ENCODE data around the gene IRF6. TPM values are rescaled to one million over a fixed set of nuclear protein-coding genes. Genes with fewer than 3 reads are reported as not detected.

The IRF6 gene
- total RNA-seq, 5 donors from 2014 or later (not counting 1 experiment from before 2014, with no cell fraction given) = 0.16 to 2.6 (median 1.0) TPM

- DNase-seq (no peak), ATAC-seq (replicated peaks in 1 of 4) (no peak)
- ChIA-PET POLR2A (no interaction called here), CTCF (interaction anchor here in 1 of 2 donors (0.9 kb wide), 1 partner anchor 30 kb away, joined by 3 read pairs; no protein-coding TSS in a partner anchor)
- Mint-ChIP-seq H3K4me3 (no peak overlapping the region), H3K36me3 (no peaks in the 10 kb centered on the region), H3K9me3 (peaks cover 0 to 3% (median 0%) of the 10 kb centered on the region in 3 donors), H3K27me3 (peaks cover 5% of the 10 kb centered on the region in 2 donors), H3K4me1 (peaks cover 8 to 9% (median 9%) of the 10 kb centered on the region in 3 donors), H3K27ac (no peak overlapping the region)
- H3K27me3 ChIP-seq (replicated peaks in 1 of 2; ENCODE audit: control insufficient read depth in 2 of 2, extremely low read depth in 1 of 2, insufficient read depth in 2 of 2, low read length in 1 of 2) = peaks cover 0 to 20% of the 10 kb centered on the region in 2 experiments
- H3K27ac ChIP-seq (ENCODE audit: low read length) = no peak overlapping the region
- no peak overlapping the region for H3K4me3 ChIP-seq (ENCODE audit: control insufficient read depth in 1 of 2, extremely low read depth in 1 of 2, low read length in 1 of 2)
- no peaks in the 10 kb centered on the region for H3K36me3 ChIP-seq (ENCODE audit: control insufficient read depth in 2 of 2, extremely low read depth in 1 of 2, insufficient read depth in 1 of 2, low read length in 1 of 2)
- no CpG with 5 or more reads among the region's 4 CpGs for WGBS (ENCODE audit: insufficient coverage)
- H3K9me3 ChIP-seq = no peaks in the 10 kb centered on the region
- H3K4me1 ChIP-seq (ENCODE audit: control insufficient read depth in 1 of 2, extremely low read depth in 1 of 2, insufficient read depth in 2 of 2, low read length in 2 of 2) = peaks cover 3 to 12% of the 10 kb centered on the region in 2 experiments
These were observed 3.7 kb upstream of the IRF6 start for GRCh38 chr1:209809611-209810010.

GRCh38 chr1:209808059-209808581, 2.2 kb upstream of the IRF6 start:
- no peak overlapping the region for H3K4me3 Mint-ChIP-seq
- H3K27ac Mint-ChIP-seq = no peak overlapping the region
- H3K36me3 ChIP-seq (ENCODE audit: control insufficient read depth in 2 of 2, extremely low read depth in 1 of 2, insufficient read depth in 1 of 2, low read length in 1 of 2) = no peaks in the 10 kb centered on the region
- H3K9me3 Mint-ChIP-seq = peaks cover 0 to 3% (median 0%) of the 10 kb centered on the region in 3 donors
- DNase-seq = no peak
- H3K36me3 Mint-ChIP-seq = no peaks in the 10 kb centered on the region
- POLR2A ChIA-PET = interaction anchor here (0.6 to 0.9 kb wide), 5 partner anchors 13 to 58 kb away, joined by 3 to 8 read pairs (median 5); no protein-coding TSS in a partner anchor
- H3K27me3 Mint-ChIP-seq = peaks cover 5 to 15% of the 10 kb centered on the region in 2 donors
- no peak overlapping the region for H3K4me3 ChIP-seq (ENCODE audit: control insufficient read depth in 1 of 2, extremely low read depth in 1 of 2, low read length in 1 of 2)
- no peak for ATAC-seq (replicated peaks in 1 of 4)
- H3K9me3 ChIP-seq = no peaks in the 10 kb centered on the region
- H3K27ac ChIP-seq (ENCODE audit: low read length) = no peak overlapping the region
- peaks cover 3 to 12% of the 10 kb centered on the region in 2 experiments for H3K4me1 ChIP-seq (ENCODE audit: control insufficient read depth in 1 of 2, extremely low read depth in 1 of 2, insufficient read depth in 2 of 2, low read length in 2 of 2)
- H3K4me1 Mint-ChIP-seq = peaks cover 8 to 9% (median 9%) of the 10 kb centered on the region in 3 donors
- H3K27me3 ChIP-seq (replicated peaks in 1 of 2; ENCODE audit: control insufficient read depth in 2 of 2, extremely low read depth in 1 of 2, insufficient read depth in 2 of 2, low read length in 1 of 2) = peaks cover 0 to 21% of the 10 kb centered on the region in 2 experiments
- CTCF ChIA-PET = interaction anchor here (0.6 to 1.3 kb wide), 4 partner anchors 14 to 51 kb away, joined by 3 to 4 read pairs (median 4); partner anchors contain the start of gene UTP25 (in 1 of the 2)

GRCh38 chr1:209807509-209807908, 1.6 kb upstream of the IRF6 start:
- POLR2A ChIA-PET = interaction anchor here (0.6 to 0.9 kb wide), 5 partner anchors 12 to 58 kb away, joined by 3 to 8 read pairs (median 5); no protein-coding TSS in a partner anchor
- no peak overlapping the region for H3K4me3 Mint-ChIP-seq
- peaks cover 0 to 21% of the 10 kb centered on the region in 2 experiments for H3K27me3 ChIP-seq (replicated peaks in 1 of 2; ENCODE audit: control insufficient read depth in 2 of 2, extremely low read depth in 1 of 2, insufficient read depth in 2 of 2, low read length in 1 of 2)
- H3K4me1 Mint-ChIP-seq = peaks cover 8 to 9% (median 9%) of the 10 kb centered on the region in 3 donors
- ATAC-seq (replicated peaks in 1 of 4) (no peak), DNase-seq (no peak)
- no peak overlapping the region for H3K4me3 ChIP-seq (ENCODE audit: control insufficient read depth in 1 of 2, extremely low read depth in 1 of 2, low read length in 1 of 2)
- peaks cover 5 to 15% of the 10 kb centered on the region in 2 donors for H3K27me3 Mint-ChIP-seq
- H3K27ac ChIP-seq (ENCODE audit: low read length) = no peak overlapping the region
- no peaks in the 10 kb centered on the region for H3K36me3 ChIP-seq (ENCODE audit: control insufficient read depth in 2 of 2, extremely low read depth in 1 of 2, insufficient read depth in 1 of 2, low read length in 1 of 2)
- H3K9me3 Mint-ChIP-seq = no peaks in the 10 kb centered on the region
- H3K9me3 ChIP-seq = no peaks in the 10 kb centered on the region
- H3K27ac Mint-ChIP-seq = no peak overlapping the region
- H3K36me3 Mint-ChIP-seq = no peaks in the 10 kb centered on the region
- 40% methylated on average over 1 of the region's 4 CpGs for WGBS (ENCODE audit: insufficient coverage)
- H3K4me1 ChIP-seq (ENCODE audit: control insufficient read depth in 1 of 2, extremely low read depth in 1 of 2, insufficient read depth in 2 of 2, low read length in 2 of 2) = peaks cover 3 to 12% of the 10 kb centered on the region in 2 experiments
- CTCF ChIA-PET = interaction anchor here (0.7 to 1.1 kb wide), 2 partner anchors 15 to 20 kb away, joined by 3 to 4 read pairs; partner anchors contain the start of gene UTP25 (in 1 of the 2)

GRCh38 chr1:209805341-209805781, 581 bp downstream of the IRF6 start:
- Histone ChIP-seq H3K4me1 (ENCODE audit: control insufficient read depth in 1 of 2, extremely low read depth in 1 of 2, insufficient read depth in 2 of 2, low read length in 2 of 2) (peaks cover 3 to 12% of the 10 kb centered on the region in 2 experiments), H3K36me3 (ENCODE audit: control insufficient read depth in 2 of 2, extremely low read depth in 1 of 2, insufficient read depth in 1 of 2, low read length in 1 of 2) (no peaks in the 10 kb centered on the region), H3K27me3 (replicated peaks in 1 of 2; ENCODE audit: control insufficient read depth in 2 of 2, extremely low read depth in 1 of 2, insufficient read depth in 2 of 2, low read length in 1 of 2) (peaks cover 0 to 26% of the 10 kb centered on the region in 2 experiments), H3K9me3 (no peaks in the 10 kb centered on the region), H3K27ac (ENCODE audit: low read length) (no peak overlapping the region), H3K4me3 (ENCODE audit: control insufficient read depth in 1 of 2, extremely low read depth in 1 of 2, low read length in 1 of 2) (peak overlapping the region; percentile 54 to 66)
- WGBS (ENCODE audit: insufficient coverage) = 82% methylated on average over 7 of the region's 19 CpGs
- no peaks in the 10 kb centered on the region for H3K9me3 Mint-ChIP-seq
- CTCF ChIA-PET = interaction anchor here (0.6 to 0.7 kb wide), 4 partner anchors 14 to 1758 kb away, joined by 3 to 5 read pairs (median 4); no protein-coding TSS in a partner anchor
- peaks cover 8 to 9% (median 9%) of the 10 kb centered on the region in 3 donors for H3K4me1 Mint-ChIP-seq
- H3K27me3 Mint-ChIP-seq = peaks cover 12 to 20% of the 10 kb centered on the region in 2 donors
- no peaks in the 10 kb centered on the region for H3K36me3 Mint-ChIP-seq
- peak overlapping the region; percentile 82 to 87 (median 86) for H3K4me3 Mint-ChIP-seq
- H3K27ac Mint-ChIP-seq = no peak overlapping the region
- no peak for DNase-seq
- POLR2A ChIA-PET = interaction anchor here (0.5 to 1.0 kb wide), 3 partner anchors 20 to 1477 kb away, joined by 3 to 4 read pairs (median 3); partner anchors contain the start of gene C1orf74 (in 1 of the 2)
- no peak for ATAC-seq (replicated peaks in 1 of 4)

GRCh38 chr1:209803568-209803967, 2.4 kb downstream of the IRF6 start:
- Mint-ChIP-seq H3K27me3 (peaks cover 12 to 20% of the 10 kb centered on the region in 2 donors), H3K4me3 (no peak overlapping the region), H3K9me3 (no peaks in the 10 kb centered on the region), H3K36me3 (no peaks in the 10 kb centered on the region), H3K27ac (no peak overlapping the region), H3K4me1 (peaks cover 8 to 9% (median 9%) of the 10 kb centered on the region in 3 donors)
- CTCF ChIA-PET = no interaction called here
- WGBS (ENCODE audit: insufficient coverage) = no CpG with 5 or more reads among the region's 1 CpG
- Histone ChIP-seq H3K27ac (ENCODE audit: low read length) (no peak overlapping the region), H3K9me3 (no peaks in the 10 kb centered on the region), H3K36me3 (ENCODE audit: control insufficient read depth in 2 of 2, extremely low read depth in 1 of 2, insufficient read depth in 1 of 2, low read length in 1 of 2) (no peaks in the 10 kb centered on the region), H3K4me3 (ENCODE audit: control insufficient read depth in 1 of 2, extremely low read depth in 1 of 2, low read length in 1 of 2) (no peak overlapping the region), H3K27me3 (replicated peaks in 1 of 2; ENCODE audit: control insufficient read depth in 2 of 2, extremely low read depth in 1 of 2, insufficient read depth in 2 of 2, low read length in 1 of 2) (peaks cover 0 to 26% of the 10 kb centered on the region in 2 experiments), H3K4me1 (ENCODE audit: control insufficient read depth in 1 of 2, extremely low read depth in 1 of 2, insufficient read depth in 2 of 2, low read length in 2 of 2) (peaks cover 3 to 12% of the 10 kb centered on the region in 2 experiments)
- POLR2A ChIA-PET = no interaction called here
- ATAC-seq (replicated peaks in 1 of 4) (no peak), DNase-seq (no peak)

GRCh38 chr1:209802780-209803152, 3.2 kb downstream of the IRF6 start:
- Histone ChIP-seq H3K36me3 (ENCODE audit: control insufficient read depth in 2 of 2, extremely low read depth in 1 of 2, insufficient read depth in 1 of 2, low read length in 1 of 2) (no peaks in the 10 kb centered on the region), H3K4me3 (ENCODE audit: control insufficient read depth in 1 of 2, extremely low read depth in 1 of 2, low read length in 1 of 2) (no peak overlapping the region), H3K4me1 (ENCODE audit: control insufficient read depth in 1 of 2, extremely low read depth in 1 of 2, insufficient read depth in 2 of 2, low read length in 2 of 2) (peaks cover 3 to 12% of the 10 kb centered on the region in 2 experiments), H3K27me3 (replicated peaks in 1 of 2; ENCODE audit: control insufficient read depth in 2 of 2, extremely low read depth in 1 of 2, insufficient read depth in 2 of 2, low read length in 1 of 2) (peaks cover 0 to 22% of the 10 kb centered on the region in 2 experiments), H3K27ac (ENCODE audit: low read length) (no peak overlapping the region), H3K9me3 (no peaks in the 10 kb centered on the region)
- Mint-ChIP-seq H3K9me3 (no peaks in the 10 kb centered on the region), H3K27ac (no peak overlapping the region), H3K4me1 (peaks cover 8 to 9% (median 9%) of the 10 kb centered on the region in 3 donors), H3K36me3 (no peaks in the 10 kb centered on the region), H3K27me3 (peaks cover 12 to 20% of the 10 kb centered on the region in 2 donors), H3K4me3 (no peak overlapping the region)
- CTCF ChIA-PET = interaction anchor here in 1 of 2 donors (0.9 kb wide), 1 partner anchor 21 kb away, joined by 3 read pairs; no protein-coding TSS in a partner anchor
- no CpG with 5 or more reads among the region's 4 CpGs for WGBS (ENCODE audit: insufficient coverage)
- DNase-seq = no peak
- POLR2A ChIA-PET = no interaction called here
- no peak for ATAC-seq (replicated peaks in 1 of 4)
